D721Med (cell line): Measurements from ENCODE around the gene MBLAC1.

Source experiments
- DNase-seq: peaks from one replicate; pipeline ENCODE4 v3.0.0; 2011; ENCODE audit warnings: low spot score; ENCODE audit not compliant: insufficient read length
- FAIRE-seq: peaks from 2 replicates; lab custom pipeline; 2011; peaks lifted over from hg19 to GRCh38; lab: Jason Lieb, UNC
- CTCF ChIP-seq: IDR thresholded peaks from 2 replicates; pipeline ENCODE4 v1.5.1; 2012; ENCODE audit warnings: mild to moderate bottlenecking, control low read depth; ENCODE audit not compliant: insufficient read depth; ENCODE audit errors: missing control alignments

Gene MBLAC1

GRCh38 chr7:100163006-100163531 is 36.3 kb downstream of the MBLAC1 start:
- no peak for FAIRE-seq
- no peak for DNase-seq
- TF ChIP-seq CTCF = no peak

GRCh38 chr7:100163871-100164270 is 37.1 kb downstream of the MBLAC1 start:
- FAIRE-seq = no peak
- TF ChIP-seq CTCF = no peak
- no peak for DNase-seq

GRCh38 chr7:100166317-100166940 is 39.7 kb downstream of the MBLAC1 start:
- FAIRE-seq = no peak
- TF ChIP-seq CTCF = no peak
- no peak for DNase-seq

- FAIRE-seq = no peak
- TF ChIP-seq CTCF = no peak
- DNase-seq = no peak
These were observed 40.5 kb downstream of the MBLAC1 start for GRCh38 chr7:100166970-100167911.

- no peak for FAIRE-seq
- no peak for DNase-seq
- no peak for TF ChIP-seq CTCF
These were observed 41.2 kb downstream of the MBLAC1 start for GRCh38 chr7:100167912-100168323.

GRCh38 chr7:100169147-100169850 is 42.5 kb downstream of the MBLAC1 start:
- DNase-seq = no peak
- FAIRE-seq = no peak
- no peak for TF ChIP-seq CTCF
